LNCAP (cell line): ENCODE measurements around the gene NFKBIZ.

ENCODE experiments used
- CTCF ChIP-seq: fragments of 450-650 bp; IDR thresholded peaks from 2 replicates; pipeline ENCODE4 v1.5.1; 2017; ENCODE audit warnings: mild to moderate bottlenecking

The NFKBIZ gene

GRCh38 chr3:101890716-101891115 lies 41.4 kb downstream of the NFKBIZ start:
- TF ChIP-seq CTCF, result no peak

GRCh38 chr3:101892648-101893047 lies 43.3 kb downstream of the NFKBIZ start:
- TF ChIP-seq CTCF, result no peak

- TF ChIP-seq CTCF, result no peak
Measured at GRCh38 chr3:101896083-101896757, 46.9 kb downstream of the NFKBIZ start.

- TF ChIP-seq CTCF, result no peak
Measured at GRCh38 chr3:101897013-101897412, 47.7 kb downstream of the NFKBIZ start.

GRCh38 chr3:101898039-101898438 lies 48.7 kb downstream of the NFKBIZ start:
- TF ChIP-seq CTCF, result no peak

- no peak for TF ChIP-seq CTCF
Measured at GRCh38 chr3:101898752-101899169, 49.4 kb downstream of the NFKBIZ start.

GRCh38 chr3:101900316-101900715 lies 51.0 kb downstream of the NFKBIZ start:
- no peak for TF ChIP-seq CTCF

- no peak for TF ChIP-seq CTCF
Measured at GRCh38 chr3:101900736-101901135, 51.4 kb downstream of the NFKBIZ start.
